ENCODE data around the gene ASRGL1.

Gene ASRGL1

DNA sequence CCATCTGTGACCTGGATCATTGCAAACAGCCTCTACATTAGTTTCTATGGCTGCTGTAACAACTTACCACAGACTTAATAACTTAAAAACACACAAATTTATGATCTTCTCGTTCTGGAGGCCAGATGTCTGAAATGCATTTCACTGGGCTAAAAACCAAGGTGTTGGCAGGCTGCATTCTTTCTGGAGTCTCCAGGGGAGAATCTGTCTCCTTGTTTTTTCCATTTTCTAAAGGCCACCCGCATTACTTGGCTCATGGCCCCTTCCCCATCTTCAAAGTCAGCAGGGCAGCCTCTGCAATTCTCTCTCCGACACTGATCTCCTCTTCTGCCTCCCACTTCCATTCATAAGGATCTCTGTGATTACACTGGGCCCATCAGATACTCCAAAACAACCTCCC, 93.2 kb downstream of the ASRGL1 start:
- Mint-ChIP-seq H3K4me1 (ENCODE audit: low read depth) (peaks cover 78% of the 10 kb centered on the region), H3K27ac (no peak overlapping the region), H3K36me3 (ENCODE audit: low read depth) (no peaks in the 10 kb centered on the region), H3K4me3 (no peak overlapping the region), H3K27me3 (no peaks in the 10 kb centered on the region), H3K9me3 (no peaks in the 10 kb centered on the region)

DNA sequence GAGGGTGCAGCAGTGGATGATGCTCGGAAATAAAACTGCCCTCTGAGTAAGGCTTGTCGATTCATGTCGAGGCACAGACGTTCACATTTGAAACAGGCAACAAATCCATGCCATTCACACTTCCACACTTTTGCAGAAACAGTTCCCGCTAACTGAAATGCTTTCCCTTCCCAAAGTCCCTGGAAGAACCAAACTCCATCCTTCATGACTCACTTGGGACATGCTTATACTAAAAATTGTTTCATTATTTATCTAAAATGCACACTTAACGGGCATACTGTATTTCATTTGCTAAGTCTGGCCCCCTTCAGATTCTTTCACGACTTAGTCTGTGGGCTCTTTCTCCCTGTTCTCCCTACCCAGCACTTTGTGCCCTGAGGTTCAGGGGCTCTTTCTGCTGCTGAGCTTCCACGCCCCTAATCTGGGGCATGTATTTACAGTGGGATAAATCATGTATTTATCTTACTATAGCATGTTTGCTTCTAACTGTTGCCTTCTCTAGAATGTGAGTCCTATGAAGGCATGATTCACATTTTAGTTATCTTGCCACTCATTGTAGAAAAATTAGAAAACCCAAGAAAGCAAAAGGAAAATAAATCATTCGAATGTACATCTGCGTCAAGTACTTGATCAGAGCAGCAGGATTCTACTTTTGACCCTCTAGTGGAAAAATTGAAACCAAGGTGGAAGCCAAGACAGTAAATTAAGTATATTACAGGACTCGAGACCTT, 94.1 kb downstream of the ASRGL1 start:
- Mint-ChIP-seq H3K4me3 (no peak overlapping the region), H3K9me3 (no peaks in the 10 kb centered on the region), H3K27me3 (no peaks in the 10 kb centered on the region), H3K27ac (no peak overlapping the region), H3K36me3 (ENCODE audit: low read depth) (no peaks in the 10 kb centered on the region), H3K4me1 (ENCODE audit: low read depth) (peaks cover 81% of the 10 kb centered on the region)

DNA sequence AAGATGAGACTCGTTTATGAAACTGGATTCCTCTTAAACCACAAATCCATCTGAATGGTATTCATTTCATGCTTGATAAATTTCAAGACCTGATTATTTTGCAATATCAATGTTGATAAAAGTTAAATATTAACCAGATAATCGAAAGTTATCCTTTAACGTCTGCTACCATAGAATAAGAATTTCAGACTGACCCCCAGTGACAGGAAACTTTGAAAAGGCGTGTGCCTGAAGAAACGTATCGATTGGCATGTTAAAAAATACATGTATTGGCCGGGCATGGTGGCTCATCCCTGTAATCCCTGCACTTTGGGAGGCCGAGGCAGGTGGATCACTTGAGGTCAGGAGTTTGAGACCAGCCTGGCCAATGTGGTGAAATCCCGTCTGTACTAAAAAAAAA, 95.4 kb downstream of the ASRGL1 start:
- H3K27ac Mint-ChIP-seq: no peak overlapping the region

DNA sequence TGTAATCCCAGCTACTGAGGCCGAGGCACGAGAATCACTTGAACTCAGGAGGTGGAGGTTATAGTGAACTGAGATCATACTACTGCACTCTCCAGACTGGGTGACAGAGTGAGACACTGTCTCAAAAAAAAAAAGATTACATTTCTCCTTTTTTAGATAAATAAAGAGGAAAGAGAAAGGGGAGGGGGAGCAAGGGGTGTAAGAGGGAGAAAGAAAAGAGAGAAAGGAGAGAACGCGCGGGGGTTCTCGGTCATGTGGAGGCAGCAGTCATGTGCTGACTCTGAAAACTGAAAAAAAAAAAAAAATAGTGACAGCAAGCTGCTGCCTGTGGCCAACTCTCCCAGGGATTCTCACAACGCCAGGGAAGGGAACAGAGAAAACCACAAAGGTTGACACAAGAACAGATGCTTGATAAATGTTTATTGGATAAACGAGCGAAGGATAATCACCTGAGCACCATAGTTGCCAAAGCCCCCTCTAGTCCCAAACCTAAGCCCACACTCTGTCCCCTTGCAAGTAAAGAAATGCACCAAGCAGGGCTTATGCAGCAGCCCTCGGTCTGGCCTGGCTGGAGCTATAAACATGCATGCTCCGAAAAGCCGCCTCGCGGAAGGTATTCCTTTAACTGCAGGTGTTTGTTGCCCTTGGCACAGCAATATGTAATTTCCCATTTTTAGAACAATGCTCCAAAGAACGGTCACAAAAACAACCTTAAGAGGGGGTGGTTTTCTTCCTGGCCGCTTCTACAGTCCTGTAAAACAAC, 96.1 kb downstream of the ASRGL1 start:
- H3K4me3 Mint-ChIP-seq: no peak overlapping the region
- H3K9me3 Mint-ChIP-seq: no peaks in the 10 kb centered on the region
- no peak overlapping the region for H3K27ac Mint-ChIP-seq
- H3K27me3 Mint-ChIP-seq: no peaks in the 10 kb centered on the region
- peaks cover 62% of the 10 kb centered on the region for H3K4me1 Mint-ChIP-seq (ENCODE audit: low read depth)
- no peaks in the 10 kb centered on the region for H3K36me3 Mint-ChIP-seq (ENCODE audit: low read depth)

More for the DNA sequence above, 95.4 kb downstream of the ASRGL1 start:
- Mint-ChIP-seq H3K27me3 (no peaks in the 10 kb centered on the region), H3K4me3 (no peak overlapping the region), H3K36me3 (ENCODE audit: low read depth) (no peaks in the 10 kb centered on the region), H3K4me1 (ENCODE audit: low read depth) (peaks cover 68% of the 10 kb centered on the region), H3K9me3 (no peaks in the 10 kb centered on the region)

DNA sequence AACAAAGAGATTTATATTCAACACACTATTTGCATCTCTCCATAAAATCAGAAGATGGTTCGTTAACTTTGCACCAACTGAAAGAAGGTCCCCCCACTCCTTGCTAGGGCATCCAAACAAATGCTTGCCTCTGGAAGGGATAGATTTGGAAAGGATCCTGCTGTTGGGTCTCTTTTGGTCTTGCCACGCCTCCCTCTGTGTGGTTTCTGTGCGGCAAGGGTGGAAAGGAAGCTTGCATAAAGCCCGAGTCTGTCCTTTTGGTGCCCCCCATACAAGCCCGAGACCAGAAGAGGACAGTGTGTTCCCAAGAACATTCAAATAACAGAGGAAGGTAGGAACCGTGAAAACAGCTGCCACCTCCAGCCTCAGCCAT, 96.6 kb downstream of the ASRGL1 start:
- Mint-ChIP-seq H3K9me3 (no peaks in the 10 kb centered on the region), H3K27ac (no peak overlapping the region), H3K36me3 (ENCODE audit: low read depth) (no peaks in the 10 kb centered on the region), H3K27me3 (no peaks in the 10 kb centered on the region), H3K4me3 (no peak overlapping the region), H3K4me1 (ENCODE audit: low read depth) (peaks cover 57% of the 10 kb centered on the region)

DNA sequence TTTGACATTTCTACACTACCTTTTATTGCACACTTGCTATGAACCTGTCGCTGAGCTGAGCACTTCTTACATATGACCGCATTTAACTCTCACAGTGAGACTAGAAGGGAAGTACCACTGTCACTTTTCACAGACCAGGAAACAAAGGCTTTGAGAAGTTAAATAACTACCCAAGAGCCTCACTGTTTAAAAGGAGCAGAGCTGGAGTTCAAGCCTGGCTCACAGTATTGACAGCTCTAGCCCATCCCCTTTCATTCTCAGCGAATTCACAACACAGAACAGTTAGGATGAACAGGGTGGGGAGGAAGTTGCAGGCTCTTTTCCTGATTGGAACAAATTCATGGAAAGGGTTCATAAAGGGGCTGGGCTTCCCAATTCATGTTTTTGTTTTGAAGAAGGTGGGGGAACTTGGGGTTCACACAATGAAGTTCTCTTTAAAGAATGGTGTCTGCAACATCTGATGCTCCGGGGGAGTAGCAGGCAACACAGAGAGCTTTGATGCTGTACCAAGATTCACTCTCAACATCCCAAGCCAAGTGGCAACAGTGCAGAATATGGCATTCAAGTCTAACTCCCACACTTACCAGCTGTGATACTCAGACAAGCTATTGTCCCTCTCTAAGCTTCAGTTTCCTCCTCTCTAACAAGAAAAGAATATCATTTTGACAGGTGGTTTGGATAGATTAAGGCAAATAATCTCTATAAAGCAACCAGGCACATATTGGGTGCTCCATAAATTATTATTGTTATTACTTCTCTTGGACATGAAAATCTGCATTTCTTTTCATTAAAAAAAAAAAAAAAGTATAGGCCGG, 98.8 kb downstream of the ASRGL1 start:
- H3K27me3 Mint-ChIP-seq: no peaks in the 10 kb centered on the region
- no peaks in the 10 kb centered on the region for H3K9me3 Mint-ChIP-seq
- peaks cover 44% of the 10 kb centered on the region for H3K4me1 Mint-ChIP-seq (ENCODE audit: low read depth)
- H3K4me3 Mint-ChIP-seq: no peak overlapping the region
- H3K36me3 Mint-ChIP-seq (ENCODE audit: low read depth): no peaks in the 10 kb centered on the region
- no peak overlapping the region for H3K27ac Mint-ChIP-seq

DNA sequence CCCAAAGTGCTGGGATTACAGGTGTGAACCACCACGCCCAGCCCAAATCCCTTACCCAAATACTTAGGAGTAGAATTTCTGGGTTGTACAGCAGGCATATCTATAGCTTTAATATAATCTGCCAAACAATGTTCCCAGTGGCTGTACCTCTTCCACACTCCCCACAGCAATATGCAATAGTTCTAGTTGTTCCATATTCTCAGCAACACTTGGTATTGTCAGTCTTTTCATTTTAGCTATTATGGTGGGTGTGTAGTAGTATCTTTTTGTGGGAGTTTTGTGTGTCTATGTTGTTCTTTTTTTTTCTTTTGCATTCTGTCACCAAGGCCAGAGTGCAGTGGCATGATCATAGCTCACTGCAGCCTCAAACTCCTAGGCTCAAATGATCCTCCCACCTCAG, 100.4 kb downstream of the ASRGL1 start:
- Mint-ChIP-seq H3K27me3 (no peaks in the 10 kb centered on the region), H3K27ac (no peak overlapping the region), H3K36me3 (ENCODE audit: low read depth) (no peaks in the 10 kb centered on the region), H3K4me1 (ENCODE audit: low read depth) (peaks cover 32% of the 10 kb centered on the region), H3K4me3 (no peak overlapping the region), H3K9me3 (no peaks in the 10 kb centered on the region)

DNA sequence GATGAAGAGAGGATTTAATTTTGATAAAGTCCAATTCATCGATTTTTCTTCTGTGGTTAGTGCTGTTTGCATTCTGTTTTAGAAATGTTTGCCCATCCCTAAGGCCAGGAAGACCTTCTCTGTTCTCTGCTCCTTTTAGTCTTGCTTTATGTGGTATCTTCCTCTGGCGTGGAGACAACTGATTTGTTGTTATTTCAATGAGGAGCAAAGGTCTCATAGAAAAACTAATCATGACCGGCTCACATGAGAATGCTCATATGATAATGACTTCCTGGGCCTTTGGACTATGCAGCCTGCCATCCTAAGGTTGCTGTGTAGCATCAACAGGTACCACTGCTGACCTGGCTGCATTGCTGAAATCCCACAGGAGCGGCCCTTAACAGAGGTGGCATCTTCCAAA, 101.4 kb downstream of the ASRGL1 start:
- no peaks in the 10 kb centered on the region for H3K27me3 Mint-ChIP-seq
- no peak overlapping the region for H3K27ac Mint-ChIP-seq
- no peaks in the 10 kb centered on the region for H3K9me3 Mint-ChIP-seq
- no peaks in the 10 kb centered on the region for H3K36me3 Mint-ChIP-seq (ENCODE audit: low read depth)
- peaks cover 27% of the 10 kb centered on the region for H3K4me1 Mint-ChIP-seq (ENCODE audit: low read depth)
- no peak overlapping the region for H3K4me3 Mint-ChIP-seq

DNA sequence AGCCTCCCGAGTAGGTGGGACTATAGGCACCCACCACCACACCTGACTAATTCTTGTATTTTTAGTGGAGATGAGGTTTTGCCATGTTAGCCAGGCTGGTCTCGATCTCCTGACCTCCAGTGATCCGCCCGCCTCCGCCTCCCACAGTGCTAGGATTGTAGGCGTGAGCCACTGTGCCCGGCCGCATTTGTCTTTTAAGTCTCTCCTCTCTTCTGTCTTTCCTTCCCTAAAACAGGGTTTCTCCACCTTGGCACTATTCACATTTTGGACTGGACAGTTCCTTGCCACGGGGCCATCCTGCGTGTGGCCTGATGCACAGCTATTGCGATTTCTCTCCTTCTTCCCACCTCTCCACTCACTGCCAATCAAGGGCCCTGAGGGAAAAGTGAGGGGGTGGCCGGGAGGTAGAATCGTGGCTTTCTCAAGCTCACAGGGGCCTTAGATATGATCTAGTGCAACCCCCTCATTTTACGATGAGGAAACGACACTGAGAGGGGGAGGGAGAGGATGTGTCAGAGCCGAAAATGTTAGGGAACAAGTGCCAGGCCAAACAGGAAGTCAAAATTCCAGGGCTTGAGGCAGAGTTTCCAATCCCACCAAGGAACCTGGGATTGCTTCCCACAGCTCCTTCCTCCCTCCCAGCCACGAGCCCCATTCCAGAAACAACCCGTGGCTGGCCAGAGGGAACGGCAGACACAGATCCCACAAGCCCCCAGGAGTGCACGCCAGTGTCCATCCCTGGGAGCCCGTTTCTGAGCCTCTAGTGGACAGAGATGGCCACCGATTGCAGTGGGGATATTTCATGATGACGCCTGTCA, 102.7 kb downstream of the ASRGL1 start:
- Mint-ChIP-seq H3K27me3 (peaks cover 6% of the 10 kb centered on the region), H3K4me1 (ENCODE audit: low read depth) (peaks cover 28% of the 10 kb centered on the region), H3K27ac (no peak overlapping the region), H3K4me3 (no peak overlapping the region), H3K36me3 (ENCODE audit: low read depth) (no peaks in the 10 kb centered on the region), H3K9me3 (no peaks in the 10 kb centered on the region)
